Endometrium (tissue), 2 donors: ENCODE data around the gene OR5AC2.

Source experiments
- FAIRE-seq: peaks from 2 replicates; lab custom pipeline; 2012; peaks lifted over from hg19 to GRCh38; lab: Jason Lieb, UNC
- donor health status: control.
- donor health status: control.

Gene OR5AC2

GRCh38 chr3:98086873-98087272 is at the start of gene OR5AC2:
TSS of gene OR5AC2 (plus strand) at chr3:98087173. CDS start at chr3:98087173, 0 bp downstream.
- FAIRE-seq, result no peak

GRCh38 chr3:98038286-98038685 is 48.7 kb upstream of the OR5AC2 start:
- FAIRE-seq, result peak; percentile 97

- no peak for FAIRE-seq
Observed at GRCh38 chr3:98038876-98039275, 48.1 kb upstream of the OR5AC2 start.

GRCh38 chr3:98039322-98040024 is 47.5 kb upstream of the OR5AC2 start:
- peak; percentile 92 for FAIRE-seq

GRCh38 chr3:98041350-98041749 is 45.6 kb upstream of the OR5AC2 start:
- FAIRE-seq, result no peak

GRCh38 chr3:98048586-98048985 is 38.4 kb upstream of the OR5AC2 start:
- no peak for FAIRE-seq

GRCh38 chr3:98049271-98049670 is 37.7 kb upstream of the OR5AC2 start:
- FAIRE-seq, result no peak

GRCh38 chr3:98056035-98056434 is 30.9 kb upstream of the OR5AC2 start:
- no peak for FAIRE-seq

GRCh38 chr3:98057631-98058030 is 29.3 kb upstream of the OR5AC2 start:
- no peak for FAIRE-seq

GRCh38 chr3:98058244-98058960 is 28.6 kb upstream of the OR5AC2 start:
- no peak for FAIRE-seq

- no peak for FAIRE-seq
Observed at GRCh38 chr3:98068824-98069223, 18.1 kb upstream of the OR5AC2 start.

GRCh38 chr3:98070840-98071239 is 16.1 kb upstream of the OR5AC2 start:
- no peak for FAIRE-seq

GRCh38 chr3:98073486-98073885 is 13.5 kb upstream of the OR5AC2 start:
- no peak for FAIRE-seq

- no peak for FAIRE-seq
Observed at GRCh38 chr3:98095882-98096281, 8.9 kb downstream of the OR5AC2 start.

- no peak for FAIRE-seq
Observed at GRCh38 chr3:98099848-98100247, 12.9 kb downstream of the OR5AC2 start.

GRCh38 chr3:98108162-98108561 is 21.2 kb downstream of the OR5AC2 start:
- FAIRE-seq, result no peak

- FAIRE-seq, result no peak
Observed at GRCh38 chr3:98109807-98110549, 23.0 kb downstream of the OR5AC2 start.

GRCh38 chr3:98110550-98110908 is 23.6 kb downstream of the OR5AC2 start:
- no peak for FAIRE-seq

- FAIRE-seq, result no peak
Observed at GRCh38 chr3:98114264-98114663, 27.3 kb downstream of the OR5AC2 start.

GRCh38 chr3:98115717-98116116 is 28.7 kb downstream of the OR5AC2 start:
- FAIRE-seq, result no peak

GRCh38 chr3:98130421-98130820 is 43.4 kb downstream of the OR5AC2 start, which contains the start of gene OR5H1:
TSS of gene OR5H1 (plus strand) at chr3:98130721. CDS start at chr3:98132698, 1,977 bp downstream.
- no peak for FAIRE-seq

- no peak for FAIRE-seq
Observed at GRCh38 chr3:98136631-98137030, 49.7 kb downstream of the OR5AC2 start.
